MCF 10A (cell line): Measurements from ENCODE around the gene PAX1. TPM values are rescaled to one million over a fixed set of nuclear protein-coding genes. Genes with fewer than 3 reads are reported as not detected.

Experiments used
- BruUV-seq: library from RNA; stranded (reverse); fragments of 400-500 nt; replicated peaks from 2 replicates; lab custom pipeline; 2021; lab: Mats Ljungman, UMichigan
- CTCF ChIA-PET: fragments of 300-600 bp; sonication (Branson Sonifier 250); formaldehyde crosslinking; extraction: SDS; loops from one replicate; lab custom pipeline; 2021; ENCODE audit warnings: antibody characterized with exemption, inconsistent platforms; lab: Yijun Ruan, JAX
- POLR2A ChIA-PET: fragments of 300-600, 350-650 bp; sonication (Branson Sonifier 250); formaldehyde crosslinking; extraction: SDS; loops from one replicate; lab custom pipeline; 2020; ENCODE audit warnings: antibody characterized with exemption, inconsistent platforms; lab: Yijun Ruan, JAX
- DNase-seq: peaks from one replicate; pipeline ENCODE4 v3.0.0-alpha.2; 2018; ENCODE audit not compliant: unreplicated experiment
- H3K27ac Mint-ChIP-seq: one replicate; pipeline ENCODE4 v1.8.0; 2022; ENCODE audit warnings: mild to moderate bottlenecking, low read depth, mixed read lengths; ENCODE audit not compliant: unreplicated experiment
- H3K27me3 Mint-ChIP-seq: one replicate; pipeline ENCODE4 v1.8.0; 2022; ENCODE audit warnings: mixed read lengths; ENCODE audit not compliant: insufficient read depth, unreplicated experiment
- H3K36me3 Mint-ChIP-seq: one replicate; pipeline ENCODE4 v1.8.0; 2022; ENCODE audit warnings: mild to moderate bottlenecking, moderate library complexity, mixed read lengths; ENCODE audit not compliant: insufficient read depth, unreplicated experiment
- H3K4me1 Mint-ChIP-seq: one replicate; pipeline ENCODE4 v1.8.0; 2022; ENCODE audit warnings: mixed read lengths; ENCODE audit not compliant: insufficient read depth, unreplicated experiment
- H3K4me3 Mint-ChIP-seq: one replicate; pipeline ENCODE4 v1.8.0; 2022; ENCODE audit warnings: mild to moderate bottlenecking, moderate library complexity, mixed read lengths; ENCODE audit not compliant: unreplicated experiment
- H3K9me3 Mint-ChIP-seq: one replicate; pipeline ENCODE4 v1.8.0; 2022; ENCODE audit warnings: mixed read lengths; ENCODE audit not compliant: unreplicated experiment
- CTCF ChIP-seq: fragments of 200-600 bp; IDR thresholded peaks from one replicate; pipeline ENCODE4 v1.8.0; 2022; ENCODE audit warnings: antibody characterized with exemption, mild to moderate bottlenecking; ENCODE audit not compliant: unreplicated experiment
- intact Hi-C: fragments of 100-400 bp; cut with micrococcal nuclease; formaldehyde crosslinking; loops from 2 replicates; pipeline ENCODE4 v1.14.1; 2022
- total RNA-seq: library from RNA; stranded (reverse); gene quantifications from 2 replicates; pipeline ENCODE4 v1.2.3, GENCODE V29; 2022

The PAX1 gene
- total RNA-seq, 1 experiment from 2014 or later, result not detected

GRCh38 chr20:21708738-21709534, 3.5 kb downstream of the PAX1 start:
- Mint-ChIP-seq H3K27ac (no peak overlapping the region), H3K36me3 (no peaks in the 10 kb centered on the region), H3K9me3 (no peaks in the 10 kb centered on the region), H3K4me3 (no peak overlapping the region), H3K27me3 (peaks cover 86% of the 10 kb centered on the region), H3K4me1 (no peaks in the 10 kb centered on the region)
- ChIA-PET CTCF (interaction anchor here (0.6 to 3.0 kb wide), 4 partner anchors 10 to 1822 kb away, joined by 3 to 19 read pairs (median 4); no protein-coding TSS in a partner anchor), POLR2A (interaction anchor here (0.6 kb wide), 1 partner anchor 542 kb away, joined by 4 read pairs; no protein-coding TSS in a partner anchor)
- intact Hi-C loops, result no loop called here
- BruUV-seq, result no TSS peak
- no peak for DNase-seq
- TF ChIP-seq CTCF, result no peak

GRCh38 chr20:21709535-21709904, 4.1 kb downstream of the PAX1 start:
- DNase-seq, result no peak
- no TSS peak for BruUV-seq
- intact Hi-C loops, result no loop called here
- peaks cover 84% of the 10 kb centered on the region for H3K27me3 Mint-ChIP-seq
- no peaks in the 10 kb centered on the region for H3K9me3 Mint-ChIP-seq
- no peaks in the 10 kb centered on the region for H3K36me3 Mint-ChIP-seq
- no peak for TF ChIP-seq CTCF
- H3K4me1 Mint-ChIP-seq, result no peaks in the 10 kb centered on the region
- H3K27ac Mint-ChIP-seq, result no peak overlapping the region
- H3K4me3 Mint-ChIP-seq, result no peak overlapping the region
- CTCF ChIA-PET, result interaction anchor here (0.6 to 3.0 kb wide), 5 partner anchors 10 to 1823 kb away, joined by 4 to 19 read pairs (median 4); no protein-coding TSS in a partner anchor
- POLR2A ChIA-PET, result no interaction called here

GRCh38 chr20:21710341-21710740, 4.9 kb downstream of the PAX1 start:
- intact Hi-C loops, result loop anchor here (10.0 kb wide), 1 partner anchor 974 kb away; no protein-coding TSS in a partner anchor
- CTCF ChIA-PET, result interaction anchor here (0.7 to 3.0 kb wide), 6 partner anchors 9 to 602 kb away, joined by 3 to 19 read pairs (median 6); no protein-coding TSS in a partner anchor
- no peaks in the 10 kb centered on the region for H3K9me3 Mint-ChIP-seq
- BruUV-seq, result no TSS peak
- no peak overlapping the region for H3K27ac Mint-ChIP-seq
- TF ChIP-seq CTCF, result no peak
- DNase-seq, result no peak
- H3K4me1 Mint-ChIP-seq, result no peaks in the 10 kb centered on the region
- no peaks in the 10 kb centered on the region for H3K36me3 Mint-ChIP-seq
- no peak overlapping the region for H3K4me3 Mint-ChIP-seq
- H3K27me3 Mint-ChIP-seq, result peaks cover 84% of the 10 kb centered on the region
- POLR2A ChIA-PET, result no interaction called here

- Mint-ChIP-seq H3K4me1 (no peaks in the 10 kb centered on the region), H3K4me3 (no peak overlapping the region), H3K9me3 (no peaks in the 10 kb centered on the region), H3K36me3 (no peaks in the 10 kb centered on the region), H3K27me3 (peaks cover 86% of the 10 kb centered on the region), H3K27ac (no peak overlapping the region)
- DNase-seq, result no peak
- no TSS peak for BruUV-seq
- TF ChIP-seq CTCF, result no peak
- ChIA-PET POLR2A (no interaction called here), CTCF (interaction anchor here (0.7 to 3.0 kb wide), 7 partner anchors 8 to 601 kb away, joined by 3 to 19 read pairs (median 4); no protein-coding TSS in a partner anchor)
- intact Hi-C loops, result loop anchor here (10.0 kb wide), 1 partner anchor 974 kb away; no protein-coding TSS in a partner anchor
These were observed 5.5 kb downstream of the PAX1 start for GRCh38 chr20:21710863-21711431.
